GM12878 (cell line): ENCODE results near the gene PRKCZ. TPM values are rescaled to one million over a fixed set of nuclear protein-coding genes. Genes with fewer than 3 reads are reported as not detected.

Experiments used
- BCL3 ChIP-seq: IDR thresholded peaks from 2 replicates; pipeline ENCODE4 v1.6.1; 2011; ENCODE audit warnings: borderline replicate concordance, low read depth, mild to moderate bottlenecking, moderate library complexity, low read length; ENCODE audit not compliant: insufficient read depth, poor library complexity, severe bottlenecking
- CBX5 ChIP-seq: sonication (generic); IDR thresholded peaks from 2 replicates; pipeline ENCODE4 v1.6.1; 2016; ENCODE audit warnings: low read depth, moderate library complexity, mild to moderate bottlenecking, inconsistent platforms
- ELK1 ChIP-seq: IDR thresholded peaks from 2 replicates; pipeline ENCODE4 v1.6.1; 2012; ENCODE audit warnings: low read depth, low read length, improper control_type of control experiment
- EZH2 ChIP-seq: IDR thresholded peaks from 2 replicates; pipeline ENCODE4 v1.6.1; 2012; ENCODE audit warnings: low read depth, mild to moderate bottlenecking, control low read depth, inconsistent platforms, low read length, borderline replicate concordance; ENCODE audit not compliant: control insufficient read depth
- HSF1 ChIP-seq: fragments of 150-350 bp; IDR thresholded peaks from 2 replicates; pipeline ENCODE4 v1.6.1; 2014; ENCODE audit warnings: mild to moderate bottlenecking, low read depth, low read length
- IRF3 ChIP-seq: fragments of 450-650 bp; IDR thresholded peaks from 2 replicates; pipeline ENCODE4 v1.6.1; 2014; ENCODE audit warnings: mild to moderate bottlenecking
- MEF2A ChIP-seq: IDR thresholded peaks from 2 replicates; pipeline ENCODE4 v1.6.1; 2011; ENCODE audit warnings: low read depth, mild to moderate bottlenecking, low read length, moderate library complexity; ENCODE audit not compliant: insufficient read depth
- MXI1 ChIP-seq: fragments of 150-350 bp; IDR thresholded peaks from 2 replicates; pipeline ENCODE4 v1.6.1; 2011; ENCODE audit warnings: low read depth, mild to moderate bottlenecking, inconsistent platforms, low read length, improper control_type of control experiment
- MYB ChIP-seq: fragments of 150-350 bp; IDR thresholded peaks from 2 replicates; pipeline ENCODE4 v1.6.1; 2014; ENCODE audit warnings: mild to moderate bottlenecking, low read depth, low read length, borderline replicate concordance
- PML ChIP-seq: IDR thresholded peaks from 2 replicates; pipeline ENCODE4 v1.6.1; 2012; ENCODE audit warnings: low read length, inconsistent platforms
- PRDM15 ChIP-seq: fragments of 450-650 bp; formaldehyde crosslinking; IDR thresholded peaks from 2 replicates; pipeline ENCODE4 v1.4.0; 2020; ENCODE audit warnings: mild to moderate bottlenecking, moderate library complexity
- REST ChIP-seq: IDR thresholded peaks from 2 replicates; pipeline ENCODE4 v1.6.1; 2012; ENCODE audit warnings: mild to moderate bottlenecking, low read depth, low read length
- SUZ12 ChIP-seq: fragments of 200-600 bp; sonication (generic); IDR thresholded peaks from one replicate; pipeline ENCODE4 v1.6.1; 2018; ENCODE audit warnings: antibody characterized with exemption, mild to moderate bottlenecking; ENCODE audit not compliant: unreplicated experiment
- TBL1XR1 ChIP-seq: IDR thresholded peaks from 2 replicates; pipeline ENCODE4 v1.6.1; 2012; ENCODE audit warnings: low read depth, low read length, improper control_type of control experiment
- ZBED1 ChIP-seq: IDR thresholded peaks from 2 replicates; pipeline ENCODE4 v1.6.1; 2016; ENCODE audit warnings: borderline replicate concordance
- polyA plus RNA-seq, 11 experiments: library from polyadenylated mRNA; depleted of rRNA in 4 of 11; unstranded in 6 of 11; stranded (reverse) in 5 of 11; fragments of >200 nt; fragmentation: Nextera tagmentation in 4 of 11; fragmentation: Illumina TruSeq in 1 of 11; extraction: Ambion mirVana in 4 of 11; extraction: Trizol in 1 of 11; gene quantifications; 1 replicate in 1 of 11; 2 replicates in 10 of 11; pipeline versions ENCODE4 v1.2.1 to v1.2.3, GENCODE V29; 2011 to 2016; ENCODE audit warnings: inconsistent platforms in 2 of 11, missing spikeins in 2 of 11, low read depth in 1 of 11
- total RNA-seq, 4 experiments: library from RNA; depleted of rRNA in 3 of 4; stranded (reverse); fragments of >200 nt in 3 of 4; fragmentation: Illumina TruSeq in 1 of 4; extraction: Trizol in 1 of 4; gene quantifications; 2 replicates each; pipeline versions ENCODE4 v1.2.1 to v1.2.3, GENCODE V29; 2013 to 2021

Gene PRKCZ
- total and polyA plus RNA-seq, 10 of the 15 experiments (the other 5 are each of a cell fraction or from before 2014, with no cell fraction given): 0.05 to 1.9 (median 0.64) TPM; not detected in 1

GRCh38 chr1:2227346-2228156 is 177.3 kb downstream of the PRKCZ start (continued):
- TF ChIP-seq PRDM15 (no peak), ELK1 (no peak), MEF2A (no peak), SUZ12 (no peak), PML (no peak), ZBED1 (no peak), REST (no peak), MXI1 (no peak), BCL3 (no peak), IRF3 (no peak), TBL1XR1 (no peak), HSF1 (no peak), MYB (no peak), CBX5 (no peak), EZH2 (no peak)
